ENCODE data around the gene C1QL2. TPM values are rescaled to one million over a fixed set of nuclear protein-coding genes. Genes with fewer than 3 reads are reported as not detected.

Gene C1QL2
- total RNA-seq, 1 donor from 2014 or later, result not detected

Other genes with a start within 250 kb of the C1QL2 start
- gene MARCO, start 216.6 kb downstream of the C1QL2 start, total RNA-seq, result 0.17 TPM in 1 of 2 replicates, not detected in the other
- 18.9 and 24.5 TPM in 2 replicates for gene STEAP3, start 65.1 kb upstream of the C1QL2 start, total RNA-seq
- 5.9 and 7.5 TPM in 2 replicates for gene C2orf76, start 208.1 kb upstream of the C1QL2 start, total RNA-seq
- gene DBI, start 208.2 kb upstream of the C1QL2 start, total RNA-seq, result 103 and 126 TPM in 2 replicates